ENCODE results near the gene PALM.
"Not testable (repeated sequence)": the region's sequence is repeated elsewhere in the genome, so short reads cannot be mapped to it uniquely, and the experiment has no call there.

PALM gene

GRCh38 chr19:704447-704741 is 4.3 kb upstream of the PALM start:
- DNase-seq (ENCODE audit: low spot score): no peak

- no peak for DNase-seq (ENCODE audit: low spot score)
Observed at GRCh38 chr19:709196-709964, 645 bp downstream of the PALM start.

GRCh38 chr19:709965-710571 is 1.3 kb downstream of the PALM start:
- DNase-seq (ENCODE audit: low spot score): no peak

GRCh38 chr19:710767-711166 is 2.0 kb downstream of the PALM start:
- DNase-seq (ENCODE audit: low spot score): no peak

- DNase-seq (ENCODE audit: low spot score): no peak
Observed at GRCh38 chr19:711254-711653, 2.5 kb downstream of the PALM start.

DNA sequence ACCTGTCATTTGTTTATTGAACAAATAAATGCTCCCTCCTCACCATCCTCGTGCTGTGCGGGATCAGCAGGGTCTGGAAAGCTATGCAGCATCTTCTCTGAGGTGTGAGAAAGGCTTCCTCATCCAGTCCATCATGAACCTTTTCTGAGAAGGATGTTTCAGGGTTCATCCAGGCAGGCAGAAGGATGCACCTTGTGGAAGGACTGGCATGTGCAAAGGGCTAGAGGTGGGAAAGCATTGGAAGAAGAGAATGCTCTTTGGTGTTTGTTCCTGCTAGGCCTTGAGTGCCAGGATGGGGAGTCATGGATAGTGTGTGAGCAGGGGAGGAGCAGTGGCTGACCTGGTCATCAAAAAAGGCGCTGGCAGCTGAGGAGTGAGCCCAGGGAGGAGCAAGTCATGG is 6.6 kb downstream of the PALM start:
- DNase-seq (ENCODE audit: low spot score): no peak

DNA sequence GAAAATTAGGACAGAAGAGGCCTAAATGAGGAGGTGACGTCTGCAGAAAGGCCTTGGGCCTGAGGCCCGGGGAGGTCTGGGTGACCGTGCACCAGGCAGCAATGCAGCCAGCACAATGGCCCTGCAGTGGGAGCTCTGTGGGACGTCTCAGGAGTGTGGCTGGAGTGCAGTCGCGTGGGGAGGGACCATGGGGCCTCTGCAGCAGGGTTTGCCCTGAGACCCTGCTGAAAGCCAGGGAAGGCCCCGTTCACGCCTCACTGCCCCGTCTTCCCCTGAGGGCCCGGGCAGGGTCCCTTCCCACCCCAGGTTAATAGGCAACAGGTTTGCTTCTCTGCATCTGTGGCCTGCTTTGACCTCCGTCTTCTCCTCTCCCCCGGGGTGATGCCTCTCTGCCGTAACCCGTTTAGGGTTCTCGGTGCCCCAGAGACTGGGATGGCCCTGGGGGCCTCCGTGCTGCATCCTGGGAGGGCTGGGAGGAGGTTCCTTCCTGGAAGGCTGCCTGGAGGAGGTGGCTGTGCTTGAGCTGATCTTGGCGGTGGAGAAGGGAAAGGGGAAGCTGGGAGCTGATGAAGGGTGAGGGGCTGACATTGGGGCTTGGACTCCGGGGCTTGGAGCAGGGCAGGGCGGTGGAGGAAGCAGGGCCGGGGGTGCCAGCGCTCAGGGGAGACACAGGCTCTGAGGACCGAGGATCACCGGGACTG is 9.7 kb downstream of the PALM start:
- DNase-seq (ENCODE audit: low spot score): no peak

GRCh38 chr19:718991-719512 is 10.3 kb downstream of the PALM start:
- no peak for DNase-seq (ENCODE audit: low spot score)

DNA sequence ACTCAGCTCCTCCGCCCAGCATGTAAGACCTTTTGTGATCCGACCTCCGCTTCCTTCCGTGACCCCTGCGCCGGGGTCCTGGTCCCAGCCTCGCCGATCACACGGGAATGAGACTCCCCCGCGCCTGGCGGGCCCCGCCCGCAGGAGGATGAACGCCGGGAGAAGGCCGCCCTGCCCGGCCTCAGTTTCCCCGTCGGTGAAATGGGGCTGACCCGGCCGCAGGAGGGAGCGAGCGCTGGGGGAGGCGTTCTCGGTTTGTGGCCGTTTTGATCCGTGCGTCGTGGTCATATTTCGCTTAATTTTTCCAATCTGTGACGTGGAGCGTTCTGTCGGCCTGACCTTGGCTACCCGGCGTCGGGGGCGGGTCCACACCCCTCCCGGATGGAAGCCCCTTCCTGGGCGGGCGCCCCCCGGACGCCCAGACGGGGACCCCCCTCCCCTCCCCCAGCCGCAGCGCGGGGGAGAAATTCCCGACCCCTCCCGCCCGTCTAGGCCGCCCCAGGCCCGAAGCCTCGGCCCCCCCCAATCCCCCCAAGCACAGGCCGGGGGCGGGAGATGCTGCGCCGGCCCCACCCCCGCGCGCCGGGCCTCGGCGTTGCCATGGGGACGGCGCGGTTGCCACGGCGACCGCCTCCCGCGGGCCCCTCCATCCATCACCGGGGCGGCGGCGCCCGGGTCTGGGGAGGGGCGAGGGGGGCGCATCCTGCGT is 11.1 kb downstream of the PALM start:
- no peak for DNase-seq (ENCODE audit: low spot score)

GRCh38 chr19:720345-721160 is 11.8 kb downstream of the PALM start:
- DNase-seq (ENCODE audit: low spot score): no peak

GRCh38 chr19:722553-723101 is 13.9 kb downstream of the PALM start:
- peak; percentile 53 for DNase-seq (ENCODE audit: low spot score)

DNA sequence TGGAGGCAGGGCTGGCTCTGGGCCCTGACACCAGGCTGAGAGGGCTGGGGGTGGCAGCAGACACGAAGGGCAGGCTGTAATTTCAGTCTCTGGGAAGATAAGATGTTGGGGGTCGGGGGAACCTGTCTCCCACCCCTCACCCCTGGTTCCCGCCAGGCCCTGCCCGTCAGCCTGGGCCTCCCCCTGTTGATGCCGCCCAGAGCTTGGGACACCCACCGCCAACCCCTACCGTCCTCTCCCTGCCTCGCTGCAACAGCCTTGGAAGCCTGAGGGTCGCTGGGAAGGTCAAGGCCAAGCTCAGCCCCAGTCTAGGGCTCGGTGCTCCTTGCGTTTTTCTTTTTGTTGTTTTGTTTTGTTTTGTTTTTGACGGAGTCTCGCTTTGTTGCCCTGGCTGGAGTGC is 14.5 kb downstream of the PALM start:
- no peak for DNase-seq (ENCODE audit: low spot score)

- DNase-seq (ENCODE audit: low spot score): no peak
Observed at GRCh38 chr19:723714-724113, 15.0 kb downstream of the PALM start.

GRCh38 chr19:725461-726089 is 16.8 kb downstream of the PALM start:
- DNase-seq (ENCODE audit: low spot score): no peak

- DNase-seq (ENCODE audit: low spot score): no peak
Observed at GRCh38 chr19:726993-727956, 18.5 kb downstream of the PALM start.

DNA sequence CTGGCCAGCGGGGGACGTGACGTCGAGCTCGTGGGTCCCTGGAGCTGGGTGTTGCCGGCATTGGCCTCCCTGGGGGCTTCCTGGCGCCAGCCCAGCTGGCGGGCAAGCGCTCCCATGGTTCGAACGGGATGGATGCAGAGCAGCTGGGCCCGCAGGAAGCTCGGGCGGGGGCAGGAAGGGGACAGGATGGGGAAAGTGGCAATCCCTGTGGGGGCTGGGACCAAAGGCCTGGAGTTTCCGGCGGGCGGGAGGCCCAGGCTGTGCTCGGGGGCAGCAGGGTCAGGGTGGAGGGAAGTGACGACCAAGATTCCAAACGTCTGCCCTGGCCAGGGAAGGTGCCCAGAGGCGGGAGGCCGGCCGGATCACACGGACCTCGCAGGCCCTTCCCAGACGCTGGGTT is 19.3 kb downstream of the PALM start:
- DNase-seq (ENCODE audit: low spot score): no peak

DNA sequence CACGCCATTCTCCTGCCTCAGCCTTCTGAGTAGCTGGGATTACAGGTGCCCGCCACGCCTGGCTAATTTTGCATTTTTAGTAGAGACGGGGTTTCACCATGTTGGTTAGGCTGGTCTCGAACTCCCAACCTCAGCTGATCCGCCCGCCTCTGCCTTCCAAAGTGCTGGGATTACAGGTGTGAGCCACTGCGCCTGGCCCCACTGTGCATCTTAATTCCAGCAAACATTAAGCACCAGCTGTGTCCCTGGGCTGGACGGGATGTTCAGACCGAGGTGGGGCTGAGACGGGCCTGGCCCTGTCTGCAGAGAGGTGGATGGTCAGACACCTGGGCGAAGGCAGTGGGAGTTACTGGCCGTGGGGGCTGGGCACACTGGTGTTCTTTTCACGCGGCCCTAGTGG is 20.8 kb downstream of the PALM start:
- DNase-seq (ENCODE audit: low spot score): not testable (repeated sequence)

DNA sequence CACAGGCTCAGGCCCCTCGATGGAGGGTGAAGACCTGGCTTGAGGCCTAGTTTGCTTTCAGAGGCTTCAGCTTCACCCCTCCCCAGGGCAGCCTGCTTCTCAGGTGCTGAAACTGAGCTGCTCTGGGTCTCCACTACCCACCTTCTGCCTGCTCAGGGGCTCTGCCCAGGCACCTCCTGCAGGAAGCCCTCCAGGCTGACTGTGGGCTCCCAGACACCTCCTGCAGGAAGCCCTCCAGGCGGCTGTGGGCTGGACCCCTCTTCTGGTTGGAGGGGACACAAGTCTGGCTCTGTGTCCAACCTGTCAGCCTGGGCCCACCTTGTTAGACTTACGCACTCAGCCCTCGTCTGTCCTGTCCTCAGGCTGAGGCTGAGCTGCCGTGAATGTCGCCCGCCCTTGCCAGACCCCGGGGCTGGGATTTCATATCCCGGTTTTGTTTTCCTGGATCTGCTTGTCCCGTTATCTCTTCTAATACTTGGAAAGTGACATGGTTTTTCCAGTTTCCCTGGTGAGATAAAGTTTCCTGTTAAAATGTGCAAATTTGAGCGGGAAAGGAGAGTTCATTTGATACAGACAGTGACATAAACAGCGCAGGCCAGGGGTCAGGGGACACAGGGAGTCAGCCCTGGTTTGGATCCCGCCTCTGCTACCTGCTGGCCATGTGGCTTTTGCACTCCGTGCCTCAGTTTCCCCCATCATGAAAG is 21.4 kb downstream of the PALM start:
- DNase-seq (ENCODE audit: low spot score): no peak

DNA sequence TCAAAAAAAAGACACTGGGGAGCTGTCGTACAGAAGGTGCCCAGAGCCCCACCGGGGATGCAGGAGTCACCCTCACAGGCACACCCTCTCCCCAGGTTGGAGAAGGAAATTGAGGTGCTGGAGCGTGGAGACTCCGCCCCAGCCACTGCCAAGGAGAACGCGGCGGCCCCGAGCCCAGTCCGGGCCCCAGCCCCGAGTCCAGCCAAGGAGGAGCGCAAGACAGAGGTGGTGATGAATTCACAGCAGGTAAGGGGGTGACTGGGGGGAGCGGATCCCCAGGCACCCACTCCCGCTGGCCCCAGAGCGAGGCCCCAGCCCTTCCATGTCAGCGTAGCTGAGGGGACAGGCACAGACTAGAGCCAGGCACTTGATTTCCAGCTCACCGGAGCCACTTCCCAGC is 22.3 kb downstream of the PALM start:
- DNase-seq (ENCODE audit: low spot score): no peak

All from NAMALWA (cell line).